IMR-90 (cell line): ENCODE data around the gene CD34. TPM values are rescaled to one million over a fixed set of nuclear protein-coding genes. Genes with fewer than 3 reads are reported as not detected.

ENCODE experiments used
- ATAC-seq: fragments of 200-7000 bp; cut with Tn5 transposase; 2 replicates; pipeline ENCODE4 v1.9.1; 2020; ENCODE audit warnings: low read depth, mild to moderate bottlenecking, moderate library complexity
- BruUV-seq: library from RNA; stranded (reverse); fragments of 400-500 nt; replicated peaks from 2 replicates; lab custom pipeline; 2021; lab: Mats Ljungman, UMichigan
- CTCF ChIA-PET: fragments of 300-600 bp; formaldehyde crosslinking; extraction: SDS; loops from one replicate; lab custom pipeline; 2021; ENCODE audit warnings: antibody characterized with exemption; lab: Yijun Ruan, JAX
- POLR2A ChIA-PET: fragments of 300-600 bp; sonication (Branson Sonifier 250); formaldehyde crosslinking; loops from one replicate; lab custom pipeline; 2022; ENCODE audit warnings: antibody characterized with exemption; ENCODE audit not compliant: unreplicated experiment; lab: Charles Lee
- DNase-seq: peaks from one replicate; pipeline ENCODE4 v3.0.0; 2013
- H2AFZ ChIP-seq: replicated peaks from 2 replicates; pipeline ENCODE3; 2013; ENCODE audit warnings: low read length, mild to moderate bottlenecking; ENCODE audit not compliant: poor library complexity
- H2AK5ac ChIP-seq: 2 replicates; pipeline ENCODE4 v1.6.1; 2013; ENCODE audit warnings: low read depth, low read length, inconsistent platforms
- H2AK9ac ChIP-seq: replicated peaks from 2 replicates; pipeline ENCODE3; 2013; ENCODE audit warnings: mild to moderate bottlenecking, low read depth, low read length, moderate library complexity; ENCODE audit not compliant: poor library complexity
- H2BK120ac ChIP-seq: 2 replicates; pipeline ENCODE4 v1.6.1; 2013; ENCODE audit warnings: low read depth, low read length, inconsistent platforms
- H2BK15ac ChIP-seq: 3 replicates; pipeline ENCODE4 v1.6.1; 2013; ENCODE audit warnings: low read depth, low read length, inconsistent platforms
- H2BK20ac ChIP-seq: 2 replicates; pipeline ENCODE4 v1.6.1; 2013; ENCODE audit warnings: low read depth, mild to moderate bottlenecking, inconsistent platforms, low read length, moderate library complexity
- H2BK5ac ChIP-seq: 2 replicates; pipeline ENCODE4 v1.6.1; 2013; ENCODE audit warnings: mild to moderate bottlenecking, low read depth, low read length, inconsistent platforms; ENCODE audit not compliant: poor library complexity, severe bottlenecking
- H3K14ac ChIP-seq: replicated peaks from 2 replicates; pipeline ENCODE4 v1.6.1; 2013; ENCODE audit warnings: low read depth, low read length, inconsistent platforms
- H3K18ac ChIP-seq: 2 replicates; pipeline ENCODE4 v1.6.1; 2013; ENCODE audit warnings: low read depth, low read length, control low read depth
- H3K23ac ChIP-seq: 2 replicates; pipeline ENCODE4 v1.6.1; 2013; ENCODE audit warnings: low read depth, low read length, inconsistent platforms
- H3K27ac ChIP-seq: 2 replicates; pipeline ENCODE4 v1.5.1; 2013; ENCODE audit warnings: mild to moderate bottlenecking, control low read depth, low read length; ENCODE audit not compliant: insufficient read depth
- H3K27me3 ChIP-seq: 2 replicates; pipeline ENCODE4 v1.6.1; 2013; ENCODE audit warnings: low read length; ENCODE audit not compliant: control insufficient read depth, insufficient read depth
- H3K36me3 ChIP-seq: 2 replicates; pipeline ENCODE4 v1.6.1; 2013; ENCODE audit warnings: low read length, mixed read lengths; ENCODE audit not compliant: control insufficient read depth, insufficient read depth
- H3K4ac ChIP-seq: 2 replicates; pipeline ENCODE4 v1.6.1; 2013; ENCODE audit warnings: low read depth, low read length, inconsistent platforms
- H3K4me1 ChIP-seq: 2 replicates; pipeline ENCODE4 v1.6.1; 2013; ENCODE audit warnings: low read length, mixed read lengths; ENCODE audit not compliant: control insufficient read depth, insufficient read depth
- H3K4me2 ChIP-seq: 2 replicates; pipeline ENCODE4 v1.6.1; 2013; ENCODE audit warnings: low read depth, mild to moderate bottlenecking, control low read depth, low read length, moderate library complexity
- H3K4me3 ChIP-seq: 2 replicates; pipeline ENCODE4 v1.5.1; 2013; ENCODE audit warnings: low read depth, mild to moderate bottlenecking, control low read depth, low read length, moderate library complexity; ENCODE audit not compliant: insufficient read depth
- H3K56ac ChIP-seq: 2 replicates; pipeline ENCODE4 v1.6.1; 2013; ENCODE audit warnings: low read length, inconsistent platforms; ENCODE audit not compliant: insufficient read depth; ENCODE audit errors: extremely low read depth
- H3K79me1 ChIP-seq, 2 experiments: 2 replicates each; pipeline ENCODE4 v1.6.1; 2013; ENCODE audit warnings: low read length in 2 of 2, inconsistent platforms in 1 of 2, low read depth in 1 of 2
- H3K9ac ChIP-seq: 2 replicates; pipeline ENCODE4 v1.6.1; 2013; ENCODE audit warnings: low read depth, low read length, control low read depth
- H3K9me1 ChIP-seq: 2 replicates; pipeline ENCODE4 v1.6.1; 2013; ENCODE audit warnings: low read length, inconsistent platforms; ENCODE audit not compliant: insufficient read depth
- H3K9me3 ChIP-seq: 2 replicates; pipeline ENCODE4 v1.6.1; 2013; ENCODE audit warnings: low read length; ENCODE audit not compliant: control insufficient read depth, insufficient read depth
- H4K20me1 ChIP-seq: 2 replicates; pipeline ENCODE4 v1.6.1; 2013; ENCODE audit warnings: low read length, inconsistent platforms; ENCODE audit not compliant: insufficient read depth
- H4K5ac ChIP-seq: 2 replicates; pipeline ENCODE4 v1.6.1; 2013; ENCODE audit warnings: mild to moderate bottlenecking, low read depth, low read length, control low read depth
- H4K8ac ChIP-seq, 2 experiments: 2 replicates each; pipeline ENCODE4 v1.6.1; 2013; ENCODE audit warnings: low read depth in 2 of 2, low read length in 2 of 2, control low read depth in 1 of 2, inconsistent platforms in 1 of 2
- H4K91ac ChIP-seq: 2 replicates; pipeline ENCODE4 v1.6.1; 2013; ENCODE audit warnings: low read depth, low read length, inconsistent platforms; ENCODE audit not compliant: insufficient read depth
- BHLHE40 ChIP-seq: fragments of 150-350 bp; IDR thresholded peaks from 2 replicates; pipeline ENCODE4 v1.6.1; 2016; ENCODE audit warnings: mild to moderate bottlenecking, low read depth, low read length
- CHD1 ChIP-seq: IDR thresholded peaks from 2 replicates; pipeline ENCODE4 v1.6.1; 2012; ENCODE audit warnings: low read depth, low read length, improper control_type of control experiment
- FOS ChIP-seq: fragments of 150-350 bp; IDR thresholded peaks from 2 replicates; pipeline ENCODE4 v1.6.1; 2016; ENCODE audit warnings: low read depth, low read length
- MAZ ChIP-seq: IDR thresholded peaks from 2 replicates; pipeline ENCODE4 v1.6.1; 2012; ENCODE audit warnings: low read depth, mild to moderate bottlenecking, low read length, improper control_type of control experiment, moderate library complexity, borderline replicate concordance
- MXI1 ChIP-seq: IDR thresholded peaks from 2 replicates; pipeline ENCODE4 v1.6.1; 2012; ENCODE audit warnings: low read depth, mild to moderate bottlenecking, low read length, moderate library complexity, borderline replicate concordance
- NFE2L2 ChIP-seq: fragments of 150-350 bp; IDR thresholded peaks from 2 replicates; pipeline ENCODE4 v1.6.1; 2016; ENCODE audit warnings: low read depth, mild to moderate bottlenecking, low read length
- RAD21 ChIP-seq: IDR thresholded peaks from 2 replicates; pipeline ENCODE4 v1.6.1; 2012; ENCODE audit warnings: low read length, improper control_type of control experiment
- RFX5 ChIP-seq: IDR thresholded peaks from 2 replicates; pipeline ENCODE4 v1.8.0; 2012; ENCODE audit warnings: low read depth, mild to moderate bottlenecking, low read length, moderate library complexity
- SMC3 ChIP-seq: fragments of 150-350 bp; IDR thresholded peaks from 2 replicates; pipeline ENCODE4 v1.6.1; 2016; ENCODE audit warnings: low read depth, mild to moderate bottlenecking, antibody characterized with exemption, low read length, moderate library complexity
- WGBS, 2 experiments: methylation state at CpG; one replicate each; pipeline versions ENCODE4 v1.1.5 to v1.1.7; 2013; ENCODE audit warnings: missing lambda C conversion rate in 2 of 2; ENCODE audit not compliant: insufficient read length in 1 of 2; ENCODE audit errors: extremely low coverage in 2 of 2; 5-methylcytosine and 5-hydroxymethylcytosine counted together
- dilution Hi-C: fragments of 300-500 bp; cut with HindIII; formaldehyde crosslinking; loops from one replicate; pipeline ENCODE4 v1.14.3; 2018; ENCODE audit warnings: low sequenced_read_pairs; ENCODE audit not compliant: unreplicated experiment
- in situ Hi-C: fragments of 300-500 bp; cut with MboI; formaldehyde crosslinking; loops from 3 replicates; pipeline ENCODE4 v1.14.3; 2019; ENCODE audit warnings: low sequenced_read_pairs, inconsistent platforms, mixed read lengths
- intact Hi-C: fragments of 100-400 bp; cut with micrococcal nuclease; formaldehyde crosslinking; loops from 2 replicates; pipeline ENCODE4 v1.10.0; 2022
- polyA plus RNA-seq, 3 experiments: library from polyadenylated mRNA; depleted of rRNA; stranded (reverse); fragments of >200 nt; gene quantifications; 2 replicates each; pipeline ENCODE4 v1.2.3, GENCODE V29; 2012; ENCODE audit warnings: low replicate concordance in 1 of 3
- total RNA-seq: library from RNA; depleted of rRNA; stranded (reverse); fragments of >200 nt; gene quantifications from 2 replicates; pipeline ENCODE4 v1.2.3, GENCODE V29; 2012
- TF ChIP-seq, protein P1 (sequence below): conservative IDR thresholded peaks from 2 replicates; pipeline ENCODE4 v1.5.1; 2012; ENCODE audit warnings: mild to moderate bottlenecking, low read depth, low read length, improper control_type of control experiment

The CD34 gene
- total and polyA plus RNA-seq, 2 of the 4 experiments (the other 2 are of a cell fraction) = 0.14 TPM; not detected in 1

- in situ Hi-C loops = loop anchor here (5.0 kb wide), 1 partner anchor 42 kb away; no protein-coding TSS in a partner anchor
- H3K27me3 ChIP-seq = peaks cover 4% of the 10 kb centered on the region
- peak; percentile 62 for DNase-seq
Observed at GRCh38 chr1:207868774-207869721, 41.9 kb downstream of the CD34 start.

More at GRCh38 chr1:207868774-207869721, 41.9 kb downstream of the CD34 start:
- H2BK5ac ChIP-seq = peak overlapping the region; percentile 4
- peak overlapping the region; percentile 72 for H3K4me2 ChIP-seq
- H2BK15ac ChIP-seq = no peak overlapping the region
- dilution Hi-C loops (no loop called here), intact Hi-C loops (loop anchor here (1.0 kb wide), 1 partner anchor 41 kb away; no protein-coding TSS in a partner anchor)
- H3K14ac ChIP-seq = no peak overlapping the region
- H3K4me3 ChIP-seq = peak overlapping the region; percentile 59
- H3K18ac ChIP-seq = no peak overlapping the region
- H3K9ac ChIP-seq = 0 out of 2 replicates have a peak overlapping the region, but pooled peaks have one; percentile 38
- H4K20me1 ChIP-seq = no peaks in the 10 kb centered on the region
- no peaks in the 10 kb centered on the region for H3K36me3 ChIP-seq
- peaks cover 12% of the 10 kb centered on the region for H3K4me1 ChIP-seq
- H3K4ac ChIP-seq = no peak overlapping the region
- H2AK9ac ChIP-seq = peak overlapping the region; percentile 87
- H3K9me3 ChIP-seq = no peaks in the 10 kb centered on the region
- H4K5ac ChIP-seq = no peak overlapping the region
- no peak for TF ChIP-seq NFE2L2
- TF ChIP-seq FOS = no peak
- peak; percentile 64 for TF ChIP-seq RAD21
- TF ChIP-seq, protein P1, sequence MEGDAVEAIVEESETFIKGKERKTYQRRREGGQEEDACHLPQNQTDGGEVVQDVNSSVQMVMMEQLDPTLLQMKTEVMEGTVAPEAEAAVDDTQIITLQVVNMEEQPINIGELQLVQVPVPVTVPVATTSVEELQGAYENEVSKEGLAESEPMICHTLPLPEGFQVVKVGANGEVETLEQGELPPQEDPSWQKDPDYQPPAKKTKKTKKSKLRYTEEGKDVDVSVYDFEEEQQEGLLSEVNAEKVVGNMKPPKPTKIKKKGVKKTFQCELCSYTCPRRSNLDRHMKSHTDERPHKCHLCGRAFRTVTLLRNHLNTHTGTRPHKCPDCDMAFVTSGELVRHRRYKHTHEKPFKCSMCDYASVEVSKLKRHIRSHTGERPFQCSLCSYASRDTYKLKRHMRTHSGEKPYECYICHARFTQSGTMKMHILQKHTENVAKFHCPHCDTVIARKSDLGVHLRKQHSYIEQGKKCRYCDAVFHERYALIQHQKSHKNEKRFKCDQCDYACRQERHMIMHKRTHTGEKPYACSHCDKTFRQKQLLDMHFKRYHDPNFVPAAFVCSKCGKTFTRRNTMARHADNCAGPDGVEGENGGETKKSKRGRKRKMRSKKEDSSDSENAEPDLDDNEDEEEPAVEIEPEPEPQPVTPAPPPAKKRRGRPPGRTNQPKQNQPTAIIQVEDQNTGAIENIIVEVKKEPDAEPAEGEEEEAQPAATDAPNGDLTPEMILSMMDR = peak; percentile 96
- TF ChIP-seq MXI1 = no peak; the same call in 1 of the 2 replicates
- no peak for TF ChIP-seq RFX5
- TF ChIP-seq BHLHE40 = no peak
- no peak for TF ChIP-seq CHD1
- TF ChIP-seq MAZ = 0 out of 2 replicates have a peak, but pooled peaks have one; percentile 55
- peak; percentile 85 for TF ChIP-seq SMC3
- no TSS peak for BruUV-seq
- no peak overlapping the region for H3K27ac ChIP-seq
- CTCF ChIA-PET = interaction anchor here (0.6 to 4.3 kb wide), 20 partner anchors 9 to 328 kb away, joined by 3 to 30 read pairs (median 4); no protein-coding TSS in a partner anchor
- H2BK20ac ChIP-seq = no peak overlapping the region
- H4K91ac ChIP-seq = no peak overlapping the region
- H3K23ac ChIP-seq = no peak overlapping the region
- 0 out of 2 replicates have a peak, but pooled peaks cover 6% of the 10 kb centered on the region for H3K9me1 ChIP-seq
- H3K56ac ChIP-seq = no peak overlapping the region
- no peak overlapping the region for H2BK120ac ChIP-seq
- no peak overlapping the region; a peak in 1 of 4 replicates for H4K8ac ChIP-seq
- peak; percentile 92 for ATAC-seq
- H2AK5ac ChIP-seq = no peak overlapping the region
- POLR2A ChIA-PET = interaction anchor here (0.5 kb wide), 1 partner anchor 94 kb away, joined by 4 read pairs; no protein-coding TSS in a partner anchor
- 1% methylated on average over 66 of the region's 87 CpGs; no CpG with 5 or more reads in 1 of the 2 experiments for WGBS, 2 experiments
- peak overlapping the region; percentile 91 for H2AFZ ChIP-seq
- H3K79me1 ChIP-seq = peaks cover 4 to 9% of the 10 kb centered on the region in 2 experiments; a peak in 2 of 4 replicates
